HepG2 (cell line): ENCODE measurements around the gene IDUA. TPM values are rescaled to one million over a fixed set of nuclear protein-coding genes. Genes with fewer than 3 reads are reported as not detected.
A peak's percentile ranks its signal among the peaks of the same experiment; 100 is the strongest.

ENCODE experiments used
- E2F5 ChIP-seq: sonication (generic); formaldehyde crosslinking; conservative IDR thresholded peaks from 2 replicates; pipeline ENCODE4 v1.4.0; 2020; ENCODE audit warnings: missing genetic modification reagents
- HMG20B ChIP-seq: conservative IDR thresholded peaks from 2 replicates; pipeline ENCODE4 v1.6.1; 2016; ENCODE audit warnings: missing genetic modification reagents, missing compliant biosample characterization
- KDM3A ChIP-seq: IDR thresholded peaks from 2 replicates; pipeline ENCODE4 v1.6.1; 2018; ENCODE audit warnings: low read depth, missing compliant biosample characterization
- MAFG ChIP-seq: sonication (generic); formaldehyde crosslinking; IDR thresholded peaks from 2 replicates; pipeline ENCODE4 v1.5.1; 2020; ENCODE audit warnings: mild to moderate bottlenecking, missing genetic modification reagents
- PAF1 ChIP-seq: IDR thresholded peaks from 2 replicates; pipeline ENCODE4 v1.6.1; 2016; ENCODE audit warnings: missing genetic modification reagents, missing compliant biosample characterization
- PCBP1 ChIP-seq: fragments of 200-400 bp; formaldehyde crosslinking; IDR thresholded peaks from 2 replicates; pipeline ENCODE4 v1.6.1; 2017; ENCODE audit warnings: mild to moderate bottlenecking, low read depth, low read length, borderline replicate concordance
- PRMT3 ChIP-seq: sonication (generic); formaldehyde crosslinking; IDR thresholded peaks from 2 replicates; pipeline ENCODE4 v1.8.1; 2022; ENCODE audit warnings: low read depth, mild to moderate bottlenecking, moderate library complexity, missing genetic modification reagents, borderline replicate concordance
- SOX5 ChIP-seq: IDR thresholded peaks from 2 replicates; pipeline ENCODE4 v1.6.1; 2016; ENCODE audit warnings: borderline replicate concordance
- TFAP4 ChIP-seq: sonication (generic); IDR thresholded peaks from 2 replicates; pipeline ENCODE4 v1.6.1; 2016; ENCODE audit warnings: low read depth, borderline replicate concordance
- THYN1 ChIP-seq: sonication (generic); formaldehyde crosslinking; IDR thresholded peaks from 2 replicates; pipeline ENCODE4 v1.8.1; 2023; ENCODE audit warnings: low read depth, mild to moderate bottlenecking, moderate library complexity, missing genetic modification reagents, borderline replicate concordance
- U2AF1 ChIP-seq: fragments of 200-400 bp; formaldehyde crosslinking; optimal IDR thresholded peaks from 2 replicates; pipeline ENCODE3; 2017; ENCODE audit warnings: mild to moderate bottlenecking, low read depth, low read length
- ZNF136 ChIP-seq: sonication (generic); formaldehyde crosslinking; IDR thresholded peaks from 2 replicates; pipeline ENCODE4 v1.8.1; 2022; ENCODE audit warnings: low read depth, mild to moderate bottlenecking, moderate library complexity, missing genetic modification reagents
- ZNF704 ChIP-seq: sonication (generic); formaldehyde crosslinking; IDR thresholded peaks from 2 replicates; pipeline ENCODE4 v1.8.1; 2023; ENCODE audit warnings: mild to moderate bottlenecking, inconsistent platforms, moderate library complexity, missing genetic modification reagents, borderline replicate concordance
- ZNF720 ChIP-seq: sonication (generic); formaldehyde crosslinking; IDR thresholded peaks from 2 replicates; pipeline ENCODE4 v1.4.0; 2020; ENCODE audit warnings: missing genetic modification reagents
- ZNF766 ChIP-seq: sonication (generic); formaldehyde crosslinking; IDR thresholded peaks from 2 replicates; pipeline ENCODE4 v1.5.0; 2020; ENCODE audit warnings: missing genetic modification reagents, borderline replicate concordance
- polyA plus RNA-seq, 8 experiments: library from polyadenylated mRNA; depleted of rRNA in 3 of 8; stranded (reverse) in 7 of 8; unstranded in 1 of 8; fragments of >200 nt; fragmentation: Illumina TruSeq in 4 of 8; extraction: Trizol in 4 of 8; gene quantifications; 2 replicates each; pipeline versions ENCODE4 v1.2.1 to v1.2.3, GENCODE V29; 2011 to 2016; ENCODE audit warnings: low read depth in 4 of 8, missing spikeins in 1 of 8, mixed read lengths in 1 of 8; ENCODE audit not compliant: insufficient read depth in 1 of 8
- total RNA-seq, 5 experiments: library from RNA; depleted of rRNA; stranded (reverse); fragments of >200 nt; fragmentation: Illumina TruSeq; extraction: Trizol; gene quantifications; 2 replicates each; pipeline ENCODE4 v1.2.3, GENCODE V29; 2016; ENCODE audit warnings: low read depth in 1 of 5
- TF ChIP-seq, protein P1 (sequence below): sonication (generic); formaldehyde crosslinking; IDR thresholded peaks from 2 replicates; pipeline ENCODE4 v1.5.0; 2020; ENCODE audit warnings: missing genetic modification reagents
- TF ChIP-seq, protein P2 (sequence below): sonication (generic); formaldehyde crosslinking; IDR thresholded peaks from 2 replicates; pipeline ENCODE4 v1.4.0; 2020; ENCODE audit warnings: low read depth, missing genetic modification reagents
- TF ChIP-seq, protein P3 (sequence below): IDR thresholded peaks from 2 replicates; pipeline ENCODE4 v1.6.1; 2016; ENCODE audit warnings: missing compliant biosample characterization, missing genetic modification reagents, borderline replicate concordance

The IDUA gene
- total and polyA plus RNA-seq, 2 of the 13 experiments (the other 11 are each of a cell fraction or from before 2014, with no cell fraction given), result 0.77 to 1.0 TPM

DNA sequence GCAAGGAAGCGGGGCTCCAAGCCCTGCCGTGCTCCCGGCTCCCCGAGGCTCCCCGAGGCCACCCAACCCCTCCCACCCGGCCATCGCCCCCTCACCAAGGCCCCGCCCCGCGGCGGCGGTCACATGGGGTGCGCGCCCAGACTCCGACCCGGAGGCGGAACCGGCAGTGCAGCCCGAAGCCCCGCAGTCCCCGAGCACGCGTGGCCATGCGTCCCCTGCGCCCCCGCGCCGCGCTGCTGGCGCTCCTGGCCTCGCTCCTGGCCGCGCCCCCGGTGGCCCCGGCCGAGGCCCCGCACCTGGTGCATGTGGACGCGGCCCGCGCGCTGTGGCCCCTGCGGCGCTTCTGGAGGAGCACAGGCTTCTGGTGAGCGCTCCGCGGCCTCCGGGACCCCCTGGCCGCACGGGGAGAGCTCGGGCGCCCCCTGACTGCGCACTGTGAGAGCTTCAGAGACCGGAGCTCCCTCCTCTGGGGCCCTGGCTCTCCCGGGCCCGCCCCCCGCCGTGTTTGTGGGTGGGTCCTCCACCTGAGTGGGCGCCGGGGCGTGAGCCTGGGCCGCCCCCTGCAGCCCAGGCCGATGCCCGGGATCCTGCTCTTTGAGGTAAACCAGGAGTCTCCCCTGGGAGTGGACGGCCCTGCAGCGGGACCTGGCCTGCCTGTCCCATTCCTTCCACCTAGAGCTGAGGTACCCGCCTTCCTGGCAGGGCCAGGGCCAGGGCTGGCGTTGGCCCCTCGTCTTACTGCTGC, at the start of gene IDUA (continued):
- TF ChIP-seq, protein P1, sequence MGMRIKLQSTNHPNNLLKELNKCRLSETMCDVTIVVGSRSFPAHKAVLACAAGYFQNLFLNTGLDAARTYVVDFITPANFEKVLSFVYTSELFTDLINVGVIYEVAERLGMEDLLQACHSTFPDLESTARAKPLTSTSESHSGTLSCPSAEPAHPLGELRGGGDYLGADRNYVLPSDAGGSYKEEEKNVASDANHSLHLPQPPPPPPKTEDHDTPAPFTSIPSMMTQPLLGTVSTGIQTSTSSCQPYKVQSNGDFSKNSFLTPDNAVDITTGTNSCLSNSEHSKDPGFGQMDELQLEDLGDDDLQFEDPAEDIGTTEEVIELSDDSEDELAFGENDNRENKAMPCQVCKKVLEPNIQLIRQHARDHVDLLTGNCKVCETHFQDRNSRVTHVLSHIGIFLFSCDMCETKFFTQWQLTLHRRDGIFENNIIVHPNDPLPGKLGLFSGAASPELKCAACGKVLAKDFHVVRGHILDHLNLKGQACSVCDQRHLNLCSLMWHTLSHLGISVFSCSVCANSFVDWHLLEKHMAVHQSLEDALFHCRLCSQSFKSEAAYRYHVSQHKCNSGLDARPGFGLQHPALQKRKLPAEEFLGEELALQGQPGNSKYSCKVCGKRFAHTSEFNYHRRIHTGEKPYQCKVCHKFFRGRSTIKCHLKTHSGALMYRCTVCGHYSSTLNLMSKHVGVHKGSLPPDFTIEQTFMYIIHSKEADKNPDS (CRISPR knock-in tag), result no peak
- TF ChIP-seq ZNF136 (CRISPR knock-in tag), result no peak; the same call in 1 of the 2 replicates
- TF ChIP-seq, protein P2, sequence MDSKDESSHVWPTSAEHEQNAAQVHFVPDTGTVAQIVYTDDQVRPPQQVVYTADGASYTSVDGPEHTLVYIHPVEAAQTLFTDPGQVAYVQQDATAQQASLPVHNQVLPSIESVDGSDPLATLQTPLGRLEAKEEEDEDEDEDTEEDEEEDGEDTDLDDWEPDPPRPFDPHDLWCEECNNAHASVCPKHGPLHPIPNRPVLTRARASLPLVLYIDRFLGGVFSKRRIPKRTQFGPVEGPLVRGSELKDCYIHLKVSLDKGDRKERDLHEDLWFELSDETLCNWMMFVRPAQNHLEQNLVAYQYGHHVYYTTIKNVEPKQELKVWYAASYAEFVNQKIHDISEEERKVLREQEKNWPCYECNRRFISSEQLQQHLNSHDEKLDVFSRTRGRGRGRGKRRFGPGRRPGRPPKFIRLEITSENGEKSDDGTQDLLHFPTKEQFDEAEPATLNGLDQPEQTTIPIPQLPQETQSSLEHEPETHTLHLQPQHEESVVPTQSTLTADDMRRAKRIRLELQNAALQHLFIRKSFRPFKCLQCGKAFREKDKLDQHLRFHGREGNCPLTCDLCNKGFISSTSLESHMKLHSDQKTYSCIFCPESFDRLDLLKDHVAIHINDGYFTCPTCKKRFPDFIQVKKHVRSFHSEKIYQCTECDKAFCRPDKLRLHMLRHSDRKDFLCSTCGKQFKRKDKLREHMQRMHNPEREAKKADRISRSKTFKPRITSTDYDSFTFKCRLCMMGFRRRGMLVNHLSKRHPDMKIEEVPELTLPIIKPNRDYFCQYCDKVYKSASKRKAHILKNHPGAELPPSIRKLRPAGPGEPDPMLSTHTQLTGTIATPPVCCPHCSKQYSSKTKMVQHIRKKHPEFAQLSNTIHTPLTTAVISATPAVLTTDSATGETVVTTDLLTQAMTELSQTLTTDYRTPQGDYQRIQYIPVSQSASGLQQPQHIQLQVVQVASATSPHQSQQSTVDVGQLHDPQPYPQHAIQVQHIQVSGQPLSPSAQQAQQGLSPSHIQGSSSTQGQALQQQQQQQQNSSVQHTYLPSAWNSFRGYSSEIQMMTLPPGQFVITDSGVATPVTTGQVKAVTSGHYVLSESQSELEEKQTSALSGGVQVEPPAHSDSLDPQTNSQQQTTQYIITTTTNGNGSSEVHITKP, result 0 out of 2 replicates have a peak, but pooled peaks have one; percentile 20
- no peak for TF ChIP-seq U2AF1
- 0 out of 2 replicates have a peak, but pooled peaks have one; percentile 22 for TF ChIP-seq SOX5 (CRISPR knock-in tag)
- TF ChIP-seq, protein P3, sequence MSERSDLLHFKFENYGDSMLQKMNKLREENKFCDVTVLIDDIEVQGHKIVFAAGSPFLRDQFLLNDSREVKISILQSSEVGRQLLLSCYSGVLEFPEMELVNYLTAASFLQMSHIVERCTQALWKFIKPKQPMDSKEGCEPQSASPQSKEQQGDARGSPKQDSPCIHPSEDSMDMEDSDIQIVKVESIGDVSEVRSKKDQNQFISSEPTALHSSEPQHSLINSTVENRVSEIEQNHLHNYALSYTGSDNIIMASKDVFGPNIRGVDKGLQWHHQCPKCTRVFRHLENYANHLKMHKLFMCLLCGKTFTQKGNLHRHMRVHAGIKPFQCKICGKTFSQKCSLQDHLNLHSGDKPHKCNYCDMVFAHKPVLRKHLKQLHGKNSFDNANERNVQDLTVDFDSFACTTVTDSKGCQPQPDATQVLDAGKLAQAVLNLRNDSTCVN (CRISPR knock-in tag), result no peak; the same call in 1 of the 2 replicates
- no peak for TF ChIP-seq E2F5 (CRISPR knock-in tag)
- TF ChIP-seq ZNF766 (CRISPR knock-in tag), result peak; percentile 69; the same call in 1 of the 2 replicates
- no peak for TF ChIP-seq THYN1 (CRISPR knock-in tag)
- TF ChIP-seq MAFG (CRISPR knock-in tag), result no peak
- TF ChIP-seq KDM3A, result 0 out of 2 replicates have a peak, but pooled peaks have one; percentile 16
- peak; percentile 37; the same call in 1 of the 2 replicates for TF ChIP-seq PAF1
- 0 out of 2 replicates have a peak, but pooled peaks have one; percentile 54 for TF ChIP-seq ZNF704 (CRISPR knock-in tag)
- no peak for TF ChIP-seq ZNF720 (CRISPR knock-in tag)
- 0 out of 2 replicates have a peak, but pooled peaks have one; percentile 35 for TF ChIP-seq PCBP1
- no peak for TF ChIP-seq TFAP4
- no peak for TF ChIP-seq HMG20B (CRISPR knock-in tag)
- no peak for TF ChIP-seq PRMT3
